ENCODE data around the gene TSPAN15.

TSPAN15 gene

DNA sequence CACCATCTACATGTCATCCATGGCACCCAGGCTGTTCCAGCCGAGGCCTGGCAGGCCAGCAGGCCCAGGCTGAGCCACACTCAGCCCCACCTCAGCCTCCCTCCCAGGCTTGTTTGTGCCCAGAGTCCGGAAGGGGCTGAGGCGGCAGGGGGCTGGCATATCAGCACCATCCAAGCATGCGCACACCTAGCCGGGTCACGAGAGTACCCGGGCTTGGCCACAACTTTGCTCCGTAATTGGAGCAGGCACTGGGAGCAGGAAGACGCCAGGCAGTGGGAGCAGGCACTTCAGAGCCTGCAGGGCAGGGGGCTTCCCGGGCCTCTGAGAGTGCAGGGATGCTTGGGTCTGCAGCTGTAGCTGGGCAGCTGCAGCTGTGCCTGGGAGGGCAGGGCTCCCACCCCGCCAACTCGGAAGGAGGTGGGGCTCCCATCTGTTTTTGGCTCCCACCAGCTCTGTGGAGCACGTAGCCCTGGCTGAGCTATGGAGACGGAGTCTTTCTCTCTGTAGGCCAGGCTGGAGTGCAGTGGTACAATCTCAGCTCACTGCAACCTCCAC lies 15.2 kb upstream of the TSPAN15 start:
- no peak overlapping the region for H3K4me3 ChIP-seq (replicated peaks; ENCODE audit: low read depth, low read length)
- TF ChIP-seq, protein P1, sequence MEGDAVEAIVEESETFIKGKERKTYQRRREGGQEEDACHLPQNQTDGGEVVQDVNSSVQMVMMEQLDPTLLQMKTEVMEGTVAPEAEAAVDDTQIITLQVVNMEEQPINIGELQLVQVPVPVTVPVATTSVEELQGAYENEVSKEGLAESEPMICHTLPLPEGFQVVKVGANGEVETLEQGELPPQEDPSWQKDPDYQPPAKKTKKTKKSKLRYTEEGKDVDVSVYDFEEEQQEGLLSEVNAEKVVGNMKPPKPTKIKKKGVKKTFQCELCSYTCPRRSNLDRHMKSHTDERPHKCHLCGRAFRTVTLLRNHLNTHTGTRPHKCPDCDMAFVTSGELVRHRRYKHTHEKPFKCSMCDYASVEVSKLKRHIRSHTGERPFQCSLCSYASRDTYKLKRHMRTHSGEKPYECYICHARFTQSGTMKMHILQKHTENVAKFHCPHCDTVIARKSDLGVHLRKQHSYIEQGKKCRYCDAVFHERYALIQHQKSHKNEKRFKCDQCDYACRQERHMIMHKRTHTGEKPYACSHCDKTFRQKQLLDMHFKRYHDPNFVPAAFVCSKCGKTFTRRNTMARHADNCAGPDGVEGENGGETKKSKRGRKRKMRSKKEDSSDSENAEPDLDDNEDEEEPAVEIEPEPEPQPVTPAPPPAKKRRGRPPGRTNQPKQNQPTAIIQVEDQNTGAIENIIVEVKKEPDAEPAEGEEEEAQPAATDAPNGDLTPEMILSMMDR (IDR thresholded peaks at IDR 0.05; ENCODE audit: low read depth, low read length, missing control alignments) = no peak
- DNase-seq (ENCODE audit: extremely low read depth, low read depth) = no peak

DNA sequence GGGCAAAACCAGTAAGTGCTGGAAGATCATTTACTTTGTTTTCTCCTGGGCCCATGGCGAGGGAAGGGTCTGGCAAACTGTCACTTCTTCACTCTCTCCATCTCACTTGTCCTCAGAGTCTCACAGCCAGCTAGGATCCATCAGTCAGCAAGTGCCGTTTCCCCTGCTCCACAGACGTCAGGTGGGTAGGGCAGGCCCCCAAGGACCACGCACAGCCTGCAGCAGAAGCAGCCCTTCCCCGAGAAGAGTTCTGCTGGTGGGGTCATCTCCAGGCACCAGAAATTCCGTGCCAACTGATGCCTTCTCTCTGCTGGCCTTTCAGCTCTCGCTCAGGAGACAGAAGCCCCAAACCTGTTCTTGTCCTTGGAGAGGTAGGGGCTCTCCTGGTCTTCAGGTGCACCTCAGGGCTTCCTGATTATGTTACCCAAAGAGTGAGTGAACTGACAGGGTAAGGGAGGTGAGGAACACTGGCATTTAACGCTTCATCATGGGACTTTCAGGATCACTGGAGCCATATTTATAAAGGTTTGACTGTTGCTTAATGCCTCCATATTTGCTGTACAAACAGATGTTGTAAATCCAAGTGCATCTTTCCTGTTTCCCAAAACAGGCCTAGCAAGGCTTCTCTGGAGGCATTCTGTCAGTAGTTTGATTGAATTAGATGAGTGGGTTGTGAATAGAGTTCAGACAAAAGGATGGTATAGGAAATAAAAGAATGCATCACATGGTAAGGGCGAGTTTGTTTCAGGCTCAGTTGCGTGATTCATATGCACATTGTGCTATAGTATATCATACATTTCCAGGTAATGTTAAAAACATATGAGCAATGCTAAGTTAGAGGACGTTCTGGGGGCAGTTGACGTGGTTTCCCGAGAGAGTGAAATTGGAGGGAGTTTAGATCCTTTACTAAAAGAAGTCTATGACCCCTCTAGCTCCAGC lies 13.7 kb upstream of the TSPAN15 start:
- DNase-seq (ENCODE audit: extremely low read depth, low read depth) = no peak
- no peak overlapping the region for H3K4me3 ChIP-seq (replicated peaks; ENCODE audit: low read depth, low read length)
- TF ChIP-seq, protein P1 (IDR thresholded peaks at IDR 0.05; ENCODE audit: low read depth, low read length, missing control alignments) = no peak

DNA sequence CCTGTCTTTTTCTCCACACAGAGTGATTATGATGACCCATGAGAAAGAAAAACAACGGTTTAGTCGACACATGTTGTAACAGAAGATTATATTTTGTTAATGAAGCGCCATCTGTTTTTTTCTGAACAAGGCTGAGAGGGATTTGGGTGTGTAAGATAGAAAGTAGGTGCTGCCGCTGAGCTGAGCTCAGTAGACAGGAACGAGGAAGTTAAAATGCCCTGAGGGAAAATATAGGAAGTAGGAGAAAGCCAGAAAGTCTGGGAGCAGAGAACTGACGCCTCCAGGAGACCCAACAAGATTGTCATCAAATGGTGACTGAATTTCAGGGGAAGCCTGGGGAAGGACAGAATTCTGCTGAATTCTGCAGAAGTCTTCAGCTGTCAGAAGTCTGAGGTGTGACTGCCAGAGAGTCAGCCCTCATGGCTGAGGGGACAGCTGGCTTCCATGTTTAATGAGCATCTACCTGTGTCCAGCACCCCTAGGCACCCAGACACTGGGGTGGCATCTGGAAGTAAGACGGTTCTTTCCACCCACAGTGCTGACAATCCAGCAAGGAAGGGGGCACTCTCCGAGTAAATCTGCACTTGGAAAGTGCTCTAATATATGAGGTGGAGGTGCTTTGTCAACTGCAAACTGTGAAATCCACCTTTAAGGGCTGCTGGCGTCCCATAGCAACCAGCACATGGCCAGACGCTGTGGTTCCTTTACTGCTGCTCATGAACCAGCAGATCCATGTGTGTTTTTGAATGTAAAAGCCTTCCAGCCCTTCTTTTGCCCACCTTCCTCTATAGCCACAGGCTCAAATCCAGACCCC lies 12.5 kb upstream of the TSPAN15 start:
- no peak overlapping the region for H3K4me3 ChIP-seq (replicated peaks; ENCODE audit: low read depth, low read length)
- no peak for DNase-seq (ENCODE audit: extremely low read depth, low read depth)
- TF ChIP-seq, protein P1 (IDR thresholded peaks at IDR 0.05; ENCODE audit: low read depth, low read length, missing control alignments) = no peak

DNA sequence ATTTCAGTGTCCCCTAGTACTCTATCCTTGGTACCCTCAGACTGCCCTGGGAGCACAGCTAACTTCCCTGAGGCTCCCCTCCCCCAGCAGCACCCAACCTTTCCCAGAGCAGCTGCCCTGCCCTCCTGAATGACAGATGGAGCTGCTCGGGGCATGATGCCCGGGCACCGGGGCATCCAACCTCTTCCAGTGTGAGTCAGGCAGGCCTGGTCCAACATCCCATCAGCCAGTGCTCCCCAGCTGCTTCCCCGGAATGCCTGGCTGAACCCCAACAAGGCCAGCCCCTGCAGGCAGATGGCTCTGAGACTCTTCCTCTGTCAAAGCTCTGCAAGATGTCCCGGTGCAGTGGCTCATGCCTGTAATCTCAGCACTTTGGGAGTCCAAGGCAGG lies 11.9 kb upstream of the TSPAN15 start:
- no peak for DNase-seq (ENCODE audit: extremely low read depth, low read depth)
- no peak overlapping the region for H3K4me3 ChIP-seq (replicated peaks; ENCODE audit: low read depth, low read length)
- TF ChIP-seq, protein P1 (IDR thresholded peaks at IDR 0.05; ENCODE audit: low read depth, low read length, missing control alignments) = no peak

DNA sequence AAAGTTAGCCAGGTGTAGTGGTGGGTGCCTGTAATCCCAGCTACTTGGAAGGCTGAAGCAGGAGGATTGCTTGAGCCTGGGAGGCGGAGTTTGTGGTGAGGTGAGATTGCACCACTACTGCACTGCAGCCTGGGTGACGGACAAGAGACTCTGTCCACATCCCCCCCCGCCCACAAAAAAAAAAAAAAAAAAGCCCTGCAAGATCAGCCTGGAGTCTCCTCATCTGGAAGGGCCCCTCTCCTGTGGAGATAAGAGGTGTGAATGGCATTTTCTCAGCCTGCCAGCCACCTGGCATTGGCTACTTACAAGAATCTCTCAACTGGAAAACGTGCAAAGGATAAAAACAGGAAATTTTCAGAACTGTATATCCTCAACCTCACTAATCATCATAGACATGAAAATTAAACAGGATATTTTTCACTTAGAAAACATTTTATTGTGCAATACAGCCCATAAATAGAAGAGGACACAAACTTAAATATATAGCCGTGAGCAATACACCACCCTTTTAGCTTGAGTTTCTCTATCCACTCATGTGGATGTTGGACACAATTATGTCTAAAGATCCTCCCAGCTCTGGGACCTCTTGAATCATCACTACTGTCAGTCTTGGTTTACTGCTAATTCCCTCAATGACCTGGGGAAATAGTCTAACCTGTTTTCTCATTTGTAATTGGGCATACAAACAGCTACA lies 11.3 kb upstream of the TSPAN15 start:
- no peak overlapping the region for H3K4me3 ChIP-seq (replicated peaks; ENCODE audit: low read depth, low read length)
- TF ChIP-seq, protein P1 (IDR thresholded peaks at IDR 0.05; ENCODE audit: low read depth, low read length, missing control alignments) = no peak
- no peak for DNase-seq (ENCODE audit: extremely low read depth, low read depth)

DNA sequence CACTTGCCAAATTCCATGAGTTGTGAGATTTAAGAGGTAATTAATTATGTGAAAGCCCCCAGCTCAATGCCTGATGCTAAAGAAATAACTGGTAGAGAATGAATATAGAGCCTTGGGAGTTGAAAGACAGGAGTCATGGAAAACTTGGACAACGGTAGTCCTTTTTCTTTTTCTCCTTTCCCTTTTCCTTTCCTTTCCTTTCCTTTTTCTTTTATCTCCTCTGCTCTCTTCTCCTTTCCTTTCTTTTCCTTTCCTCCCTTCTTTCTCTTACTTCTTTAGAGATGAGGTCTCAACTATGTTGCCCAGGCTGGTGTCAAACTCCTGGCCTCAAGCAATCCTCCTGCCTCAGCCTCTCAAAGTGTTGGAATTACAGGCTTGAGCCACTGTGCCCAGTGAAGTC lies 7.9 kb upstream of the TSPAN15 start:
- no peak overlapping the region for H3K4me3 ChIP-seq (replicated peaks; ENCODE audit: low read depth, low read length)
- TF ChIP-seq, protein P1 (IDR thresholded peaks at IDR 0.05; ENCODE audit: low read depth, low read length, missing control alignments) = no peak
- no peak for DNase-seq (ENCODE audit: extremely low read depth, low read depth)
